CD4-positive, CD25-positive, alpha-beta regulatory T cell (primary cell): ENCODE data around the gene MLLT3. TPM values are rescaled to one million over a fixed set of nuclear protein-coding genes. Genes with fewer than 3 reads are reported as not detected.
A peak's percentile ranks its signal among the peaks of the same experiment; 100 is the strongest.
"Not testable (repeated sequence)": the region's sequence is repeated elsewhere in the genome, so short reads cannot be mapped to it uniquely, and the experiment has no call there.

Experiments
- ATAC-seq, 2 donors: fragments of 150-1000 bp; cut with Tn5 transposase; one replicate each; pipeline ENCODE4 v1.10.0; 2021; ENCODE audit warnings: low read depth in 2 of 2, moderate number of reproducible peaks in 2 of 2, moderate library complexity in 1 of 2
- DNase-seq, 3 donors: peaks; one replicate each; pipeline versions ENCODE4 v3.0.0 to v3.0.0-alpha.2; 2012 to 2022; ENCODE audit warnings: mixed read lengths in 1 of 3
- H3K27ac ChIP-seq: one replicate; pipeline ENCODE4 v1.7.0; 2013; ENCODE audit warnings: mild to moderate bottlenecking, low read length; ENCODE audit not compliant: insufficient read depth, poor library complexity, severe bottlenecking
- H3K27me3 ChIP-seq: one replicate; pipeline ENCODE4 v1.7.0; 2013; ENCODE audit warnings: low read length; ENCODE audit not compliant: control insufficient read depth, insufficient read depth
- H3K36me3 ChIP-seq: one replicate; pipeline ENCODE4 v1.7.0; 2013; ENCODE audit warnings: mild to moderate bottlenecking, low read length, moderate library complexity; ENCODE audit not compliant: control insufficient read depth, insufficient read depth
- H3K4me1 ChIP-seq: 2 replicates; pipeline ENCODE4 v1.7.0; 2013; ENCODE audit warnings: mild to moderate bottlenecking, low read length; ENCODE audit not compliant: insufficient read depth, control insufficient read depth, poor library complexity, severe bottlenecking
- H3K4me3 ChIP-seq: one replicate; pipeline ENCODE4 v1.7.0; 2013; ENCODE audit warnings: low read depth, mild to moderate bottlenecking, low read length, moderate library complexity
- H3K9me3 ChIP-seq, 2 experiments: 1 replicate in 1 of 2; 2 replicates in 1 of 2; pipeline ENCODE4 v1.7.0; 2013; ENCODE audit warnings: low read length in 2 of 2, mild to moderate bottlenecking in 1 of 2, moderate library complexity in 1 of 2; ENCODE audit not compliant: control insufficient read depth in 2 of 2
- H3K27ac Mint-ChIP-seq, 3 donors: one replicate each; pipeline ENCODE4 v1.8.0; 2020 to 2022; ENCODE audit warnings: mild to moderate bottlenecking in 3 of 3, mixed read lengths in 3 of 3, moderate library complexity in 2 of 3
- H3K27me3 Mint-ChIP-seq: one replicate; pipeline ENCODE4 v1.8.0; 2022; ENCODE audit warnings: mild to moderate bottlenecking, mixed read lengths
- H3K36me3 Mint-ChIP-seq: one replicate; pipeline ENCODE4 v1.8.0; 2020; ENCODE audit warnings: mixed read lengths
- H3K4me1 Mint-ChIP-seq, 4 donors: one replicate each; pipeline ENCODE4 v1.8.0; 2020 to 2022; ENCODE audit warnings: mixed read lengths in 4 of 4, mild to moderate bottlenecking in 1 of 4
- H3K4me3 Mint-ChIP-seq, 4 donors: one replicate each; pipeline ENCODE4 v1.8.0; 2020 to 2022; ENCODE audit warnings: mild to moderate bottlenecking in 4 of 4, mixed read lengths in 4 of 4, moderate library complexity in 3 of 4
- H3K9me3 Mint-ChIP-seq, 7 donors: one replicate each; pipeline ENCODE4 v1.8.0; 2020 to 2022; ENCODE audit warnings: mixed read lengths in 7 of 7, mild to moderate bottlenecking in 3 of 7, moderate library complexity in 2 of 7
- polyA plus RNA-seq, 4 donors: library from polyadenylated mRNA; unstranded; fragments of 300-500 nt; fragmentation: Illumina TruSeq; gene quantifications; one replicate each; pipeline ENCODE4 v1.2.3, GENCODE V29; 2021
- total RNA-seq: library from RNA; stranded (reverse); gene quantifications from one replicate; pipeline ENCODE4 v1.2.3, GENCODE V29; 2022

MLLT3 gene
- total and polyA plus RNA-seq, 5 donors from 2014 or later: 37.6 to 63.2 (median 51.1) TPM

- no peaks in the 10 kb centered on the region for H3K27me3 ChIP-seq
- peaks cover 27% of the 10 kb centered on the region for H3K36me3 Mint-ChIP-seq
- H3K27ac Mint-ChIP-seq: peak overlapping the region in 2 of 3 donors; percentile 20 to 24
Observed at GRCh38 chr9:20594608-20595007, 27.7 kb downstream of the MLLT3 start.

GRCh38 chr9:20593537-20593936 lies 28.8 kb downstream of the MLLT3 start:
- H3K4me1 ChIP-seq: peaks cover 11% of the 10 kb centered on the region
- Mint-ChIP-seq H3K9me3 (peaks cover 0 to 5% (median 2%) of the 10 kb centered on the region in 7 donors), H3K27me3 (no peaks in the 10 kb centered on the region), H3K27ac (no peak overlapping the region), H3K4me3 (no peak overlapping the region), H3K4me1 (peaks cover 43 to 68% (median 50%) of the 10 kb centered on the region in 4 donors), H3K36me3 (peaks cover 27% of the 10 kb centered on the region)
- DNase-seq: no peak
- ATAC-seq: no peak
- no peaks in the 10 kb centered on the region for H3K9me3 ChIP-seq
- no peaks in the 10 kb centered on the region for H3K36me3 ChIP-seq
- H3K27ac ChIP-seq: no peak overlapping the region
- no peak overlapping the region for H3K4me3 ChIP-seq
- H3K27me3 ChIP-seq: no peaks in the 10 kb centered on the region

More at GRCh38 chr9:20594608-20595007, 27.7 kb downstream of the MLLT3 start:
- Histone ChIP-seq H3K9me3 (no peaks in the 10 kb centered on the region), H3K4me3 (no peak overlapping the region), H3K4me1 (peaks cover 13% of the 10 kb centered on the region), H3K27ac (no peak overlapping the region), H3K36me3 (no peaks in the 10 kb centered on the region)
- ATAC-seq (no peak), DNase-seq (no peak)
- H3K4me3 Mint-ChIP-seq: no peak overlapping the region
- H3K4me1 Mint-ChIP-seq: peaks cover 47 to 76% (median 50%) of the 10 kb centered on the region in 4 donors
- H3K27me3 Mint-ChIP-seq: no peaks in the 10 kb centered on the region
- peaks cover 0 to 5% (median 0%) of the 10 kb centered on the region in 7 donors for H3K9me3 Mint-ChIP-seq

- DNase-seq (no peak), ATAC-seq (no peak)
- Mint-ChIP-seq H3K4me1 (peaks cover 39 to 63% (median 47%) of the 10 kb centered on the region in 4 donors), H3K27ac (no peak overlapping the region), H3K36me3 (peaks cover 24% of the 10 kb centered on the region), H3K9me3 (peaks cover 0 to 5% (median 2%) of the 10 kb centered on the region in 7 donors), H3K27me3 (no peaks in the 10 kb centered on the region), H3K4me3 (no peak overlapping the region)
- H3K27ac ChIP-seq: no peak overlapping the region
- peaks cover 7% of the 10 kb centered on the region for H3K4me1 ChIP-seq
- H3K27me3 ChIP-seq: no peaks in the 10 kb centered on the region
- H3K4me3 ChIP-seq: no peak overlapping the region
- no peaks in the 10 kb centered on the region for H3K36me3 ChIP-seq
- no peaks in the 10 kb centered on the region for H3K9me3 ChIP-seq
Observed at GRCh38 chr9:20593105-20593504, 29.2 kb downstream of the MLLT3 start.

- Mint-ChIP-seq H3K9me3 (peaks cover 0 to 5% (median 2%) of the 10 kb centered on the region in 7 donors), H3K27me3 (no peaks in the 10 kb centered on the region), H3K27ac (peak overlapping the region in 2 of 3 donors; percentile 67 to 79), H3K4me1 (peaks cover 36 to 59% (median 43%) of the 10 kb centered on the region in 4 donors), H3K4me3 (no peak overlapping the region), H3K36me3 (peaks cover 21% of the 10 kb centered on the region)
- H3K27ac ChIP-seq: no peak overlapping the region
- no peaks in the 10 kb centered on the region for H3K27me3 ChIP-seq
- no peaks in the 10 kb centered on the region for H3K36me3 ChIP-seq
- H3K4me3 ChIP-seq: no peak overlapping the region
- ATAC-seq: no peak
- DNase-seq: no peak
- peaks cover 3% of the 10 kb centered on the region for H3K4me1 ChIP-seq
- no peaks in the 10 kb centered on the region for H3K9me3 ChIP-seq
Observed at GRCh38 chr9:20592673-20593072, 29.6 kb downstream of the MLLT3 start.

GRCh38 chr9:20591223-20591622 lies 31.1 kb downstream of the MLLT3 start:
- Histone ChIP-seq H3K9me3 (no peaks in the 10 kb centered on the region), H3K4me3 (no peak overlapping the region), H3K27ac (no peak overlapping the region), H3K27me3 (no peaks in the 10 kb centered on the region), H3K36me3 (no peaks in the 10 kb centered on the region), H3K4me1 (peaks cover 3% of the 10 kb centered on the region)
- DNase-seq (no peak), ATAC-seq (no peak)
- no peak overlapping the region for H3K4me3 Mint-ChIP-seq
- peaks cover 26% of the 10 kb centered on the region for H3K36me3 Mint-ChIP-seq
- peaks cover 34 to 59% (median 37%) of the 10 kb centered on the region in 4 donors for H3K4me1 Mint-ChIP-seq
- peaks cover 0 to 5% (median 2%) of the 10 kb centered on the region in 7 donors for H3K9me3 Mint-ChIP-seq
- H3K27me3 Mint-ChIP-seq: no peaks in the 10 kb centered on the region
- H3K27ac Mint-ChIP-seq: no peak overlapping the region

GRCh38 chr9:20584968-20585643 lies 37.2 kb downstream of the MLLT3 start:
- H3K9me3 Mint-ChIP-seq: peaks cover 0 to 2% (median 0%) of the 10 kb centered on the region in 7 donors
- H3K27me3 Mint-ChIP-seq: no peaks in the 10 kb centered on the region
- no peak overlapping the region for H3K4me3 Mint-ChIP-seq
- Histone ChIP-seq H3K4me3 (no peak overlapping the region), H3K36me3 (no peaks in the 10 kb centered on the region), H3K27me3 (no peaks in the 10 kb centered on the region), H3K4me1 (peaks cover 24% of the 10 kb centered on the region), H3K9me3 (no peaks in the 10 kb centered on the region), H3K27ac (no peak overlapping the region)
- DNase-seq (no peak), ATAC-seq (no peak)
- peaks cover 40 to 65% (median 48%) of the 10 kb centered on the region in 4 donors for H3K4me1 Mint-ChIP-seq
- H3K27ac Mint-ChIP-seq: peak overlapping the region in 1 of 3 donors; percentile 43
- peaks cover 49% of the 10 kb centered on the region for H3K36me3 Mint-ChIP-seq

GRCh38 chr9:20583088-20583487 lies 39.2 kb downstream of the MLLT3 start:
- not testable (repeated sequence) for H3K27me3 ChIP-seq, H3K4me3 Mint-ChIP-seq, DNase-seq, H3K9me3 Mint-ChIP-seq, H3K9me3 ChIP-seq, H3K36me3 ChIP-seq, H3K4me3 ChIP-seq, H3K27me3 Mint-ChIP-seq, H3K27ac ChIP-seq, ATAC-seq
- Mint-ChIP-seq H3K36me3 (peaks cover 54% of the 10 kb centered on the region), H3K4me1 (peaks cover 47 to 75% (median 54%) of the 10 kb centered on the region in 4 donors), H3K27ac (peak overlapping the region; percentile 1 to 60 (median 24))
- H3K4me1 ChIP-seq: peaks cover 31% of the 10 kb centered on the region

- ATAC-seq (no peak), DNase-seq (peak in 1 of 3 donors; percentile 36)
- Mint-ChIP-seq H3K9me3 (peaks cover 0 to 4% (median 1%) of the 10 kb centered on the region in 7 donors), H3K36me3 (peaks cover 62% of the 10 kb centered on the region), H3K27ac (peak overlapping the region; percentile 24 to 60 (median 33)), H3K4me1 (peaks cover 52 to 83% (median 60%) of the 10 kb centered on the region in 4 donors), H3K4me3 (peak overlapping the region in 2 of 4 donors; percentile 3 to 4), H3K27me3 (no peaks in the 10 kb centered on the region)
- Histone ChIP-seq H3K9me3 (no peaks in the 10 kb centered on the region), H3K4me3 (no peak overlapping the region), H3K36me3 (no peaks in the 10 kb centered on the region), H3K4me1 (peaks cover 31% of the 10 kb centered on the region), H3K27me3 (no peaks in the 10 kb centered on the region), H3K27ac (no peak overlapping the region)
Observed at GRCh38 chr9:20582150-20582549, 40.1 kb downstream of the MLLT3 start.
